CD14-positive monocyte (primary cell): ENCODE results near the gene TAOK1. TPM values are rescaled to one million over a fixed set of nuclear protein-coding genes. Genes with fewer than 3 reads are reported as not detected.
A peak's percentile ranks its signal among the peaks of the same experiment; 100 is the strongest.

ENCODE experiments used
- DNase-seq, 3 donors: peaks; one replicate each; pipeline ENCODE4 v3.0.0-alpha.2; 2011 to 2022
- H2AFZ ChIP-seq: 2 replicates; pipeline ENCODE4 v1.6.0; 2012; ENCODE audit warnings: mild to moderate bottlenecking, low read depth, low read length, inconsistent platforms; ENCODE audit not compliant: insufficient read depth, poor library complexity, severe bottlenecking
- H3K27ac ChIP-seq, 2 donors: 1 replicate in 1 of 2; 2 replicates in 1 of 2; pipeline ENCODE4 v1.5.1; 2012 to 2013; ENCODE audit warnings: low read length in 2 of 2, control low read depth in 1 of 2, inconsistent platforms in 1 of 2, low read depth in 1 of 2, mild to moderate bottlenecking in 1 of 2
- H3K27me3 ChIP-seq, 2 donors: one replicate each; pipeline versions ENCODE4 v1.6.0 to v1.6.1; 2011 to 2013; ENCODE audit warnings: low read length in 2 of 2; ENCODE audit not compliant: control insufficient read depth in 2 of 2, insufficient read depth in 2 of 2
- H3K36me3 ChIP-seq, 2 donors: replicated peaks in 1 of 2; 1 replicate in 1 of 2; 2 replicates in 1 of 2; pipeline versions ENCODE4 v1.5.1 to v1.6.1; 2012 to 2013; ENCODE audit warnings: low read length in 2 of 2, control low read depth in 1 of 2, inconsistent platforms in 1 of 2, mild to moderate bottlenecking in 1 of 2; ENCODE audit not compliant: insufficient read depth in 2 of 2, control insufficient read depth in 1 of 2
- H3K4me1 ChIP-seq, 2 donors: 1 replicate in 1 of 2; 2 replicates in 1 of 2; pipeline versions ENCODE4 v1.5.1 to v1.6.1; 2012 to 2013; ENCODE audit warnings: low read length in 2 of 2, control low read depth in 1 of 2, inconsistent platforms in 1 of 2, mild to moderate bottlenecking in 1 of 2, moderate library complexity in 1 of 2; ENCODE audit not compliant: insufficient read depth in 2 of 2, control insufficient read depth in 1 of 2
- H3K4me2 ChIP-seq: replicated peaks from 2 replicates; pipeline ENCODE3; 2012; ENCODE audit warnings: low read length, moderate library complexity, mild to moderate bottlenecking; ENCODE audit not compliant: poor library complexity, severe bottlenecking; ENCODE audit errors: extremely low read depth
- H3K4me3 ChIP-seq, 3 experiments: fragments of 200-600 bp in 1 of 3; sonication (generic) in 1 of 3; replicated peaks in 1 of 3; 1 replicate in 2 of 3; 2 replicates in 1 of 3; pipeline ENCODE4 v1.5.1; 2011 to 2013; ENCODE audit warnings: low read length in 3 of 3, mild to moderate bottlenecking in 3 of 3, control low read depth in 2 of 3, low read depth in 2 of 3, inconsistent platforms in 1 of 3, moderate library complexity in 1 of 3
- H3K79me2 ChIP-seq: 2 replicates; pipeline ENCODE4 v1.6.0; 2012; ENCODE audit warnings: mild to moderate bottlenecking, control low read depth, inconsistent platforms, low read length, moderate library complexity; ENCODE audit not compliant: insufficient read depth
- H3K9ac ChIP-seq: 2 replicates; pipeline ENCODE4 v1.6.0; 2017; ENCODE audit warnings: low read length, mild to moderate bottlenecking; ENCODE audit not compliant: insufficient read depth, poor library complexity, severe bottlenecking
- H3K9me3 ChIP-seq, 2 donors: replicated peaks in 1 of 2; 1 replicate in 1 of 2; 2 replicates in 1 of 2; pipeline versions ENCODE4 v1.5.1 to v1.6.1; 2012 to 2013; ENCODE audit warnings: low read length in 2 of 2, control low read depth in 1 of 2; ENCODE audit not compliant: control insufficient read depth in 1 of 2, insufficient read depth in 1 of 2
- H4K20me1 ChIP-seq: 2 replicates; pipeline ENCODE4 v1.6.0; 2012; ENCODE audit warnings: mild to moderate bottlenecking, low read length, control low read depth, moderate library complexity; ENCODE audit not compliant: insufficient read depth
- H3K27ac Mint-ChIP-seq, 7 donors: one replicate each; pipeline ENCODE4 v1.8.0; 2020; ENCODE audit warnings: mild to moderate bottlenecking in 7 of 7, mixed read lengths in 7 of 7, moderate library complexity in 6 of 7, inconsistent platforms in 2 of 7
- H3K27me3 Mint-ChIP-seq, 3 donors: one replicate each; pipeline ENCODE4 v1.8.0; 2021 to 2022; ENCODE audit warnings: low read depth in 3 of 3, mild to moderate bottlenecking in 3 of 3, mixed read lengths in 3 of 3, moderate library complexity in 3 of 3, inconsistent platforms in 1 of 3
- H3K36me3 Mint-ChIP-seq, 2 donors: one replicate each; pipeline ENCODE4 v1.8.0; 2020; ENCODE audit warnings: mixed read lengths in 2 of 2, inconsistent platforms in 1 of 2, mild to moderate bottlenecking in 1 of 2
- H3K4me1 Mint-ChIP-seq: one replicate; pipeline ENCODE4 v1.8.0; 2020; ENCODE audit warnings: mild to moderate bottlenecking, mixed read lengths
- H3K4me3 Mint-ChIP-seq, 2 donors: one replicate each; pipeline ENCODE4 v1.8.0; 2020; ENCODE audit warnings: mild to moderate bottlenecking in 2 of 2, mixed read lengths in 2 of 2, moderate library complexity in 1 of 2
- H3K9me3 Mint-ChIP-seq, 7 donors: one replicate each; pipeline ENCODE4 v1.8.0; 2020 to 2022; ENCODE audit warnings: mixed read lengths in 7 of 7, mild to moderate bottlenecking in 6 of 7, moderate library complexity in 6 of 7, inconsistent platforms in 2 of 7
- CTCF ChIP-seq: fragments of 200-600 bp; IDR thresholded peaks from one replicate; pipeline ENCODE4 v1.8.0; 2022; ENCODE audit warnings: antibody characterized with exemption, mild to moderate bottlenecking
- WGBS: methylation state at CpG from one replicate; pipeline ENCODE4 v1.1.5; 2013; ENCODE audit warnings: missing lambda C conversion rate; ENCODE audit not compliant: insufficient coverage; 5-methylcytosine and 5-hydroxymethylcytosine counted together
- intact Hi-C, 2 donors: fragments of 100-400 bp; cut with micrococcal nuclease; formaldehyde crosslinking; loops; one replicate each; pipeline versions ENCODE4 v1.15.0 to v1.15.1; 2023
- polyA plus RNA-seq, 3 donors: library from polyadenylated mRNA; depleted of rRNA in 1 of 3; unstranded in 2 of 3; stranded (reverse) in 1 of 3; fragments of 300-500 nt in 2 of 3; fragments of >200 nt in 1 of 3; fragmentation: Illumina TruSeq in 2 of 3; gene quantifications; 1 replicate in 2 of 3; 2 replicates in 1 of 3; pipeline ENCODE4 v1.2.3, GENCODE V29; 2012 to 2021

The TAOK1 gene
- polyA plus RNA-seq, 3 donors: 2.4 to 13.9 (median 4.8) TPM

GRCh38 chr17:29394761-29395160 is 4.6 kb downstream of the TAOK1 start:
- no peak for DNase-seq
- Mint-ChIP-seq H3K27ac (peak overlapping the region in 4 of 7 donors; percentile 15 to 78 (median 23)), H3K27me3 (peaks cover 0 to 2% (median 0%) of the 10 kb centered on the region in 3 donors), H3K9me3 (no peaks in the 10 kb centered on the region), H3K4me3 (no peak overlapping the region), H3K36me3 (peaks cover 10 to 42% of the 10 kb centered on the region in 2 donors), H3K4me1 (peaks cover 31% of the 10 kb centered on the region)
- no peaks in the 10 kb centered on the region for H3K27me3 ChIP-seq
- H3K4me1 ChIP-seq: peaks cover 15 to 30% of the 10 kb centered on the region in 2 donors
- 100% methylated on average over 3 of the region's 4 CpGs for WGBS
- intact Hi-C loops: loop anchor here in 1 of 2 donors (5.0 kb wide), 1 partner anchor 97 kb away; no protein-coding TSS in a partner anchor
- H3K4me3 ChIP-seq: no peak overlapping the region
- H3K9me3 ChIP-seq: no peaks in the 10 kb centered on the region
- H3K36me3 ChIP-seq: peaks cover 14 to 20% of the 10 kb centered on the region in 2 donors
- peaks cover 98% of the 10 kb centered on the region for H3K79me2 ChIP-seq
- no peak for TF ChIP-seq CTCF
- no peak overlapping the region for H3K27ac ChIP-seq
- no peak overlapping the region for H2AFZ ChIP-seq
- H4K20me1 ChIP-seq: peaks cover 62% of the 10 kb centered on the region
- H3K9ac ChIP-seq: no peak overlapping the region
- H3K4me2 ChIP-seq: no peak overlapping the region

GRCh38 chr17:29396066-29396465 is 5.9 kb downstream of the TAOK1 start:
- Histone ChIP-seq H3K4me3 (no peak overlapping the region), H3K27me3 (no peaks in the 10 kb centered on the region), H3K79me2 (peaks cover 99% of the 10 kb centered on the region), H3K9me3 (no peaks in the 10 kb centered on the region), H3K4me1 (peaks cover 17 to 30% of the 10 kb centered on the region in 2 donors), H2AFZ (no peak overlapping the region), H3K36me3 (peaks cover 23 to 31% of the 10 kb centered on the region in 2 donors), H3K4me2 (no peak overlapping the region), H3K27ac (no peak overlapping the region), H4K20me1 (peaks cover 73% of the 10 kb centered on the region), H3K9ac (no peak overlapping the region)
- H3K9me3 Mint-ChIP-seq: no peaks in the 10 kb centered on the region
- H3K4me1 Mint-ChIP-seq: peaks cover 31% of the 10 kb centered on the region
- no peak for TF ChIP-seq CTCF
- no peak overlapping the region for H3K4me3 Mint-ChIP-seq
- H3K27ac Mint-ChIP-seq: no peak overlapping the region
- no CpG with 5 or more reads among the region's 2 CpGs for whole genome bisulfite sequencing
- peaks cover 0 to 2% (median 0%) of the 10 kb centered on the region in 3 donors for H3K27me3 Mint-ChIP-seq
- DNase-seq: no peak
- intact Hi-C loops: no loop called here
- peaks cover 16 to 54% of the 10 kb centered on the region in 2 donors for H3K36me3 Mint-ChIP-seq
